Spinal cord (tissue), 10 donors: ENCODE measurements around the gene OR6J1. TPM values are rescaled to one million over a fixed set of nuclear protein-coding genes. Genes with fewer than 3 reads are reported as not detected.
"Not testable (repeated sequence)": the region's sequence is repeated elsewhere in the genome, so short reads cannot be mapped to it uniquely, and the experiment has no call there.

Source experiments
- DNase-seq, 6 donors: peaks; one replicate each; pipeline versions ENCODE4 v3.0.0 to v3.0.0-alpha.2; 2013 to 2015; ENCODE audit warnings: low spot score in 6 of 6, low read depth in 4 of 6
- H3K27ac ChIP-seq: one replicate; pipeline ENCODE4 v1.5.1; 2013; ENCODE audit warnings: low read depth, low read length, control low read depth
- H3K27me3 ChIP-seq: one replicate; pipeline ENCODE4 v1.6.1; 2013; ENCODE audit warnings: low read length; ENCODE audit not compliant: control insufficient read depth, insufficient read depth
- H3K36me3 ChIP-seq: one replicate; pipeline ENCODE4 v1.6.1; 2013; ENCODE audit warnings: low read length; ENCODE audit not compliant: control insufficient read depth, insufficient read depth
- H3K4me1 ChIP-seq: one replicate; pipeline ENCODE4 v1.6.1; 2013; ENCODE audit warnings: low read length; ENCODE audit not compliant: control insufficient read depth, insufficient read depth
- H3K4me3 ChIP-seq: one replicate; pipeline ENCODE4 v1.5.1; 2013; ENCODE audit warnings: low read depth, low read length, control low read depth
- H3K9me3 ChIP-seq: one replicate; pipeline ENCODE4 v1.6.1; 2013; ENCODE audit warnings: low read length; ENCODE audit not compliant: control insufficient read depth, insufficient read depth
- WGBS: methylation state at CpG from one replicate; pipeline ENCODE4 v1.1.5; 2013; ENCODE audit warnings: missing lambda C conversion rate; ENCODE audit not compliant: insufficient coverage; 5-methylcytosine and 5-hydroxymethylcytosine counted together
- polyA plus RNA-seq, 2 donors: library from polyadenylated mRNA; unstranded; fragments of 120-200 nt; gene quantifications; one replicate each; pipeline ENCODE4 v1.2.1, GENCODE V29; 2013; ENCODE audit not compliant: insufficient read length in 2 of 2
- total RNA-seq, 2 donors: library from RNA; depleted of rRNA in 1 of 2; stranded (reverse); fragments of 120-200 nt in 1 of 2; fragments of >200 nt in 1 of 2; gene quantifications; one replicate each; pipeline versions ENCODE4 v1.2.3 to v1.2.4, GENCODE V29; 2013 to 2014
- donor health status: healthy.

OR6J1 gene
- total and polyA plus RNA-seq, 4 donors: 0.06 to 0.47 (median 0.43) TPM; not detected in 1

DNA sequence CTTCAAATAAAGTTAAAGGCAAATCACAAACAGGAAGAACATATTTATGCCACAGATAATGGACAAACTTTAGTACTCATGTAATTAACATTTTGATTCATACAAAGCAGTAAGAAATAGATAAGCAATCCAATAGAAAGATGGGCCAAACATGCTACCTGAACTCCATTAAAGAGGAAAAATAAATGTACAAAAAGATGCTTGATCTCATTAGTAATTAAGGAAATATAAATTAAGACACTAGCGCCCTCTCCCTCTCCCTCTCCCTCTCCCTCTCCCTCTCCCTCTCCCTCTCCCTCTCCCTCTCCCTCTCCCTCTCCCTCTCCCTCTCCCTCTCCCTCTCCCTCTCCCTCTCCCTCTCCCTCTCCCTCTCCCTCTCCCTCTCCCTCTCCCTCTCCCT, 8.2 kb downstream of the OR6J1 start:
- H3K4me1 ChIP-seq, H3K27ac ChIP-seq, H3K36me3 ChIP-seq, H3K9me3 ChIP-seq, DNase-seq, H3K4me3 ChIP-seq, H3K27me3 ChIP-seq: not testable (repeated sequence)
- no CpG with 5 or more reads among the region's 1 CpG for WGBS

DNA sequence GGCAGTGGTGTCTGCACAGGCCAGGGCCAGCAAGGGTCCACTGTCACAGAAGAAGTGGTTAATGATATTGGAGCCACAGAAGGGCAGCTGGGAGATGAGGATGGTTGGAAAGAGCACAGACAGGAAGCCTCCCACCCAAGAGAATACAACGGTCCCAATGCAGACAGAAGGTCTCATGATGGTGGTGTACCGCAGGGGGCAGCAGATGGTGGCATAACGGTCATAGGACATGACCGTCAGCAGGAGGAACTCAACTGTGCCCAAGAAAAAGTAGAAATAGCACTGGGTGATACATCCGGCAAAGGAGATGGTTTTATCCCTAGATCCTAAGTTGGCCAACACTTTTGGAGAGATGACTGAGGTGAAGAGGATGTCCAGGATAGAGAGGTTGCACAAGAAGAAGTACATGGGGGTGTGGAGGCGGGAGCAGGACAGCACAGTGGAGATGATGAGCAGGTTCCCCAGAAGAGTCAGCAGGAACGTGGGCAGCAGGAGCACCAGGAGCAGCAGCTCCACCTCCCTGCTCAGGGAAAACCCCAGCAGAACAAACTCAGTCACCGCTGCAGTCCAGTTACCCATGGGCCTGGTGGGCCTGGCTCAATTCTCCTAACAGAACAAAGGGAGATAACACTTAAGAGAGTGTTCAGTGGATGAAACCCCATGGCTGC, 9.8 kb downstream of the OR6J1 start:
- Histone ChIP-seq H3K27me3 (no peaks in the 10 kb centered on the region), H3K4me3 (no peak overlapping the region), H3K36me3 (no peaks in the 10 kb centered on the region), H3K4me1 (no peaks in the 10 kb centered on the region), H3K27ac (no peak overlapping the region), H3K9me3 (no peaks in the 10 kb centered on the region)
- no peak for DNase-seq
- 83% methylated on average over 6 of the region's 8 CpGs for WGBS

- H3K9me3 ChIP-seq: no peaks in the 10 kb centered on the region
- whole genome bisulfite sequencing: 84% methylated on average over 2 of the region's 2 CpGs
- H3K4me3 ChIP-seq: no peak overlapping the region
- H3K36me3 ChIP-seq: no peaks in the 10 kb centered on the region
- H3K4me1 ChIP-seq: no peaks in the 10 kb centered on the region
- DNase-seq: no peak
- no peaks in the 10 kb centered on the region for H3K27me3 ChIP-seq
- H3K27ac ChIP-seq: no peak overlapping the region
These were observed 13.7 kb downstream of the OR6J1 start for GRCh38 chr14:22630486-22630885.

DNA sequence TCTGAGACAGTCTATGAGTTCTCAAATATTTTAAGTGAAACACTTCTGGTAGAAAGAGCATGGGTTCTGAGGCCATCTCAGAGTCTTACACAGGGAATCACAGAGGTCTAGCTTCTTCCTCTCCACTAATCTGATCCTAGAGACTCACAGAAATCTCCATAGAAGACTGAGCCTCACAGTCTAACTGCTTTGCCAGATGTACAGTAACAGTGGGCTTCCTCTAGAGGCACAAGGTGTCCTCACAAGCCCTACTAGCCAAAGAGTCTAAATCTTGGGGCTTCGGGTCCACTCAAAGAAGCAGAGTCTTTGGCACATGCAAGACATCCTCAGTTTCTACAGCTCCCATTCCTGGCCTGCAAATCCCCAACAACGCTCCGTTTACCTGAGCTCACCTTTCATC, 14.1 kb downstream of the OR6J1 start:
- Histone ChIP-seq H3K27ac (no peak overlapping the region), H3K27me3 (no peaks in the 10 kb centered on the region), H3K36me3 (no peaks in the 10 kb centered on the region), H3K9me3 (no peaks in the 10 kb centered on the region), H3K4me3 (no peak overlapping the region), H3K4me1 (no peaks in the 10 kb centered on the region)
- WGBS: 77% methylated on average over 1 of the region's 3 CpGs
- DNase-seq: no peak

DNA sequence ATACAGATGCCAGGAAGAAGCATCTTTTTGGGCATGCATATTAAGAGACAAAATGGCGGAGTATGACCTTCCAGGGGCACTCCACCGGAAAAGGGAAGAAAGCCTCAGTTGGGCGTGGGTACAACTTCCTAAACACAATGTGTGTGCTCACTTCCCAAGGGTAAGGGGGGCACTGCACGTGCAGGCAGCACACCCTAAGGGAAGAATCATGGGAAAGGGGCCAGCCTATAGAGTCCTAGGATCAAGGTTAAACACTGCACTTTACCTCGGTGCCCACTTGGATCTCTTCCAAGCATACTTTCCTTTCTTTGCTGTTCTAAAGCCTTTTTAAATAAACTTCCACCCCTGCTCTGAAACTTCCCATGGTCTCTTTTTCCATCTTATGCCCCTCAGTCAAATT, 14.8 kb downstream of the OR6J1 start:
- Histone ChIP-seq H3K27me3 (no peaks in the 10 kb centered on the region), H3K4me3 (no peak overlapping the region), H3K4me1 (no peaks in the 10 kb centered on the region), H3K9me3 (no peaks in the 10 kb centered on the region), H3K36me3 (no peaks in the 10 kb centered on the region), H3K27ac (no peak overlapping the region)
- no peak for DNase-seq
- 75% methylated on average over 5 of the region's 5 CpGs for WGBS

DNA sequence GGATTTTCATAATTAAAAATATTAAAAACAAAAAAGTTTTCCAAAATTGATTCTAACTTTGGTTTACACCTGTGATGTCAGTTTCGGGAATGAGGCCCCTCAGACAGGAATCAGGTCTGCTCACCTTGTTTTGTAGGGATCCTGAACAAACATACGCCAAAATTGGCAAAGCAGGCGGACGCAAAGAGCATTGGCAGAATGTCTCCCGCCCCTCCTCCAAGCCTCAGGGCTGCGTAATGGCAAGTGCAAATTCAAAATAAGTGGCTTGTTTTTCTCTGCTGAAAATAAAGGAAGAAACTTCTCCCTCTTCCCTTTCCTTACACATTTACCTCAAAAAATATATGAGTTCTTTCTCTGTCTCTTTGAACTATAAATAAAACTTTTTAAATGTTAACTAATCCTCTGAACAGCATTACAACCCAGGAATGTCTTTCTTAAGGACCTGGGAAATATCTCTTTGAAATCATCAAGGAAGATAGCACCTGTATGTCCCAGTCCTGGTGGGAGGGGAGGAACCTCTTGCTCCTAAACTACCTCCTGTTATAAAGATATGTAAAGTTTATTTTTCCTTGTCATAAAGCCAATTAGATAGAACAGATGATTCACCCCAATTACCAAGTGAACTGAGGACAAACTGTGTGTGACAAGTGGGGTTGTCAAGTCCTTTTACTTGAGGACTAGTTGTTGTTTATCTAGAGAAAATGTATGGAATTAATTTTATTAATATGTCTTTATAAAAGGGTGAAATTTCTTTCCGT, 16.5 kb downstream of the OR6J1 start:
- Histone ChIP-seq H3K4me1 (no peaks in the 10 kb centered on the region), H3K9me3 (no peaks in the 10 kb centered on the region), H3K36me3 (no peaks in the 10 kb centered on the region), H3K4me3 (no peak overlapping the region), H3K27me3 (no peaks in the 10 kb centered on the region), H3K27ac (no peak overlapping the region)
- WGBS: 71% methylated on average over 5 of the region's 7 CpGs
- DNase-seq: no peak

- H3K27me3 ChIP-seq: no peaks in the 10 kb centered on the region
These were observed 17.6 kb downstream of the OR6J1 start for GRCh38 chr14:22626590-22626989.

DNA sequence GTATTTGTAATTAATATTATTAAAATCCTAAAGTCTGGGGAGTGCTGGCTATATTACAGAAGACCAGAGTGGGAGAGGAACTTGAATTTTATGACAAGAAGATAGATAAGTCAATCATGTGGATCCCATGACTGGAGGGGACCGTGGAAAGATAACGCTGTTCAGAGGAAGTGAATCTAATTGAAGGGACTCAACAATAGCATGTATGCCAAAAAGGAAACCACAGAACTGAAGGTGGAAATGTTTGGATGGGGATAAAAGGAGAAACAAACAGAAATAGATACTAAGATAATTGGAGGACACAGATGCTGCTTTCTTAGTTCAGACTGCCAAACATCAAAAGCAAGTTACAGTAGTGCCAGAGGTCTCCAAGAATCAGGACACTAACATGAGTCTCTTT, 21.1 kb downstream of the OR6J1 start:
- Histone ChIP-seq H3K27me3 (no peaks in the 10 kb centered on the region), H3K9me3 (no peaks in the 10 kb centered on the region), H3K27ac (no peak overlapping the region), H3K4me3 (no peak overlapping the region), H3K4me1 (no peaks in the 10 kb centered on the region), H3K36me3 (no peaks in the 10 kb centered on the region)
- WGBS: 55% methylated on average over 2 of the region's 2 CpGs
- no peak for DNase-seq

More at GRCh38 chr14:22626590-22626989, 17.6 kb downstream of the OR6J1 start:
- no peak for DNase-seq
- Histone ChIP-seq H3K9me3 (no peaks in the 10 kb centered on the region), H3K4me3 (no peak overlapping the region), H3K4me1 (no peaks in the 10 kb centered on the region), H3K27ac (no peak overlapping the region), H3K36me3 (no peaks in the 10 kb centered on the region)
- WGBS: 73% methylated on average over 4 of the region's 6 CpGs

DNA sequence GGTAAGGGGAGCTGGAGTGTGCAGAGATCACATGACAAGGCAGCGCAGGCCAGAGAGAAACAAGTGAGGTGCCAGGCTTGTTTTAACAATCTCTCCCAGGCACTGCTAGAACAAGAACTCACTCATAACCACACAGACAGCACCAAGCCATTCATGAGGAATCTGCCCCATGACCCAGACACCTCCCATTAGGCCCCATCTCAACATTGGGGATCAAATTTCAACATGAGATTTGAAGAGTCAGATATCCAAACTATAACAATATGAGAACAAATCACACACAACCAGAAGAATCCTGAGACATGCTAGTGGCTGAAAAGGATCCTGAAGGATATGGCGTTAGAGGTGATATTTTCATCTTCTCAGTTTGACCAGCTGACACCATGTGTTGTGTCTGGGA, 21.9 kb downstream of the OR6J1 start:
- WGBS: no CpG with 5 or more reads among the region's 2 CpGs
- no peaks in the 10 kb centered on the region for H3K27me3 ChIP-seq
- no peak overlapping the region for H3K27ac ChIP-seq
- H3K4me3 ChIP-seq: no peak overlapping the region
- H3K36me3 ChIP-seq: no peaks in the 10 kb centered on the region
- H3K4me1 ChIP-seq: no peaks in the 10 kb centered on the region
- H3K9me3 ChIP-seq: no peaks in the 10 kb centered on the region
- DNase-seq: no peak

DNA sequence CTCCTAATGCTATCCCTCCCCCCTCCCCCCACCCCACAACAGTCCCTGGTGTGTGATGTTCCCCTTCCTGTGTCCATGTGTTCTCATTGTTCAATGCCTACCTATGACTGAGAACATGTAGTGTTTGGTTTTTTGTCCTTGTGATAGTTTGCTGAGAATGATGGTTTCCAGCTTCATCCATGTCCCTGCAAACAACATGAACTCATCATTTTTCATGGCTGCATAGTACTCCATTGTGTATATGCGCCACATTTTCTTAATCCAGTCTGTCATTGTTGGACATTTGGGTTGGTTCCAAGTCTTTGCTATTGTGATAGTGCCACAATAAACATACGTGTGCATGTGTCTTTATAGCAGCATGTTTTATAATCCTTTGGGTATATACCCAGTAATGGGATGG, 28.4 kb downstream of the OR6J1 start:
- not testable (repeated sequence) for DNase-seq, H3K27ac ChIP-seq, H3K9me3 ChIP-seq, H3K4me3 ChIP-seq, H3K4me1 ChIP-seq, H3K27me3 ChIP-seq
- WGBS: no CpG with 5 or more reads among the region's 2 CpGs
- H3K36me3 ChIP-seq: peaks cover 17% of the 10 kb centered on the region
